ENCODE data around the gene TSPAN32. TPM values are rescaled to one million over a fixed set of nuclear protein-coding genes. Genes with fewer than 3 reads are reported as not detected.
"Not testable (repeated sequence)": the region's sequence is repeated elsewhere in the genome, so short reads cannot be mapped to it uniquely, and the experiment has no call there.

TSPAN32 gene
- total RNA-seq, 2 donors from 2014 or later, result 0.40 to 0.62 TPM

DNA sequence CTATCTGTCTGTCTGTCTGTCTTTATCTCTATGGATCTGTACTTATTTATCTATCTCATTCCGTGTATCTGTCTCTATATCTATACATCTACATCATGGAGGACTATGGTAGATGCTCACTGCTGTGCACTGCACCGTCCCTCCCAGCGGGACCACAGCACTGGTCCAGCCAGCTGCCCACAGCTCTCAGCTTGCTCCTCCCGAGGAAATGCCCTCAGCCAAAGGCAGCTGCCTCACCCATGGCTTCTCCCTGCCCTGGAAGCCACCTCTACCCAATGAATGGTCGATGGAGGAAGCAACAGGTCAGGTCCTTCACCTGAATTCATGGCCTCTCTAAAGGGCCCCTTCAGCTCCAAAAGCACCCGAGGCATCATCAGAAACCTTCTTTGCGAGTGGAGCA is 60.6 kb downstream of the TSPAN32 start:
- no peaks in the 10 kb centered on the region for H3K9me3 ChIP-seq
- intact Hi-C loops (cut with DNase I), result no loop called here
- H3K9ac ChIP-seq (ENCODE audit: low read depth in 2 of 2, low read length in 2 of 2), result no peak overlapping the region
- H3K4me3 ChIP-seq, result no peak overlapping the region
- H3K27ac ChIP-seq, result no peak overlapping the region
- DNase-seq, result no peak
- no peaks in the 10 kb centered on the region for H3K4me1 ChIP-seq
- no peaks in the 10 kb centered on the region for H3K36me3 ChIP-seq
- no peaks in the 10 kb centered on the region for H3K27me3 ChIP-seq
- TF ChIP-seq, protein P1, sequence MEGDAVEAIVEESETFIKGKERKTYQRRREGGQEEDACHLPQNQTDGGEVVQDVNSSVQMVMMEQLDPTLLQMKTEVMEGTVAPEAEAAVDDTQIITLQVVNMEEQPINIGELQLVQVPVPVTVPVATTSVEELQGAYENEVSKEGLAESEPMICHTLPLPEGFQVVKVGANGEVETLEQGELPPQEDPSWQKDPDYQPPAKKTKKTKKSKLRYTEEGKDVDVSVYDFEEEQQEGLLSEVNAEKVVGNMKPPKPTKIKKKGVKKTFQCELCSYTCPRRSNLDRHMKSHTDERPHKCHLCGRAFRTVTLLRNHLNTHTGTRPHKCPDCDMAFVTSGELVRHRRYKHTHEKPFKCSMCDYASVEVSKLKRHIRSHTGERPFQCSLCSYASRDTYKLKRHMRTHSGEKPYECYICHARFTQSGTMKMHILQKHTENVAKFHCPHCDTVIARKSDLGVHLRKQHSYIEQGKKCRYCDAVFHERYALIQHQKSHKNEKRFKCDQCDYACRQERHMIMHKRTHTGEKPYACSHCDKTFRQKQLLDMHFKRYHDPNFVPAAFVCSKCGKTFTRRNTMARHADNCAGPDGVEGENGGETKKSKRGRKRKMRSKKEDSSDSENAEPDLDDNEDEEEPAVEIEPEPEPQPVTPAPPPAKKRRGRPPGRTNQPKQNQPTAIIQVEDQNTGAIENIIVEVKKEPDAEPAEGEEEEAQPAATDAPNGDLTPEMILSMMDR (IDR thresholded peaks at IDR 0.05), result no peak

GRCh38 chr11:2363130-2363529 is 61.3 kb downstream of the TSPAN32 start:
- H3K9me3 ChIP-seq, result no peaks in the 10 kb centered on the region
- no peak overlapping the region for H3K9ac ChIP-seq (ENCODE audit: low read depth in 2 of 2, low read length in 2 of 2)
- no peak overlapping the region for H3K27ac ChIP-seq
- no peaks in the 10 kb centered on the region for H3K4me1 ChIP-seq
- no peaks in the 10 kb centered on the region for H3K36me3 ChIP-seq
- intact Hi-C loops (cut with DNase I), result no loop called here
- H3K27me3 ChIP-seq, result no peaks in the 10 kb centered on the region
- H3K4me3 ChIP-seq, result no peak overlapping the region
- TF ChIP-seq, protein P1 (IDR thresholded peaks at IDR 0.05), result no peak
- no peak for DNase-seq

GRCh38 chr11:2363577-2364370 is 62.0 kb downstream of the TSPAN32 start:
- Histone ChIP-seq H3K27me3 (no peaks in the 10 kb centered on the region), H3K9me3 (no peaks in the 10 kb centered on the region), H3K27ac (no peak overlapping the region), H3K9ac (ENCODE audit: low read depth in 2 of 2, low read length in 2 of 2) (no peak overlapping the region), H3K4me1 (no peaks in the 10 kb centered on the region), H3K36me3 (no peaks in the 10 kb centered on the region), H3K4me3 (no peak overlapping the region)
- DNase-seq, result no peak
- intact Hi-C loops (cut with DNase I), result no loop called here
- TF ChIP-seq, protein P1 (IDR thresholded peaks at IDR 0.05), result no peak

DNA sequence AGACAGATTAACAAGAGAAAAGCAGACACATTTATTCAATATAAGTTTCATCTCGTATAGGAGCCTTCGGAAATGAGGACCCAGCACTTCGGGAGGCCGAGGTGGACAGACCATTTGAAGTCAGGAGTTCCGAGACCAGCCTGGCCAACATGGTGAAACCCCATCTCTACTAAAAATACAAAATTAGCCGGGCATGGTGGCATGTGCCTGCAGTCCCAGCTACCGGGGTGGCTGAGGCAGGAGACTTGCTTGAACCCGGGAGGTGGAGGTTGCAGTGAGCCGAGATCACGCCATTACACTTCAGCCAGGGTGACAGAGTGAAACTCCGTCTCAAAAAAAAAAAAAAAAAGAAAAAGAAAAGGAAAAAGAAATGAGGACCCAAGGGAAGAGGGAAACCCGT is 62.6 kb downstream of the TSPAN32 start:
- H3K9me3 ChIP-seq; H3K27me3 ChIP-seq; H3K27ac ChIP-seq; intact Hi-C loops (cut with DNase I); H3K36me3 ChIP-seq; DNase-seq; H3K4me1 ChIP-seq; H3K9ac ChIP-seq (ENCODE audit: low read depth in 2 of 2, low read length in 2 of 2); H3K4me3 ChIP-seq: not testable (repeated sequence)

DNA sequence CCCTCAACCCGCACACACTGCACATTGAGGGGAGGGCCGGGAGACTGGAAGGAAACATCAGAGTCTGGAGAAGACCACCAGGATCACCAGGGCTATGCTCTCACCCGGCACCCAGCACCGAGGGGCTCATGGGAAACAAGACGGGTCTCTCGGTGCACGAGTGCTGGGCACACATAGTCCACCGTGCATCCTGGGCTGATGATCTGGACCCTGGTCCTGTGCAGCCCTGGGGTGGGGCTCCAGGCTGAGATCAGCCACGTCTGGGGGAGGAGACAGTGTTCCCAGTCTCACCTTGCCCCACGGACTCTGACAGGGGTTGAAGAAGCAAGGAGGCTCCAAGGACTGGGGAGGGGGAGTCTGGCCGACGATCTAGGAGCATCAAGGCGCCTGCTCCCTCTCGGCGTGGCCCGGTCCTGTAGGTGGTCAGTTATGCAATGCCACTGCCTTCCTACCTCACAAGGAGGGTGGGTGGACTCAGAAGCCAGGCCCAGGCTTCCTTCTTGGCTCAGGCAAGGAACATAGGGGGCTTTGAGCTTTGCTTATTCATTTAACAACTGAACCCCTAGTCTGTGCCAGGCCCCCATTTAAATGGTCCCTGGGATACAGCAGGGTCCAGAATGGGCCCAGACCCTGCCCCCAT is 63.9 kb downstream of the TSPAN32 start:
- Histone ChIP-seq H3K9ac (ENCODE audit: low read depth in 2 of 2, low read length in 2 of 2) (no peak overlapping the region), H3K27me3 (no peaks in the 10 kb centered on the region), H3K4me1 (no peaks in the 10 kb centered on the region), H3K9me3 (no peaks in the 10 kb centered on the region), H3K27ac (no peak overlapping the region), H3K36me3 (no peaks in the 10 kb centered on the region), H3K4me3 (no peak overlapping the region)
- DNase-seq, result no peak
- TF ChIP-seq, protein P1 (IDR thresholded peaks at IDR 0.05), result no peak
- intact Hi-C loops (cut with DNase I), result no loop called here

- H3K27me3 ChIP-seq, result no peaks in the 10 kb centered on the region
- DNase-seq, result no peak
- TF ChIP-seq, protein P1 (IDR thresholded peaks at IDR 0.05), result no peak
- no peak overlapping the region for H3K4me3 ChIP-seq
- no peaks in the 10 kb centered on the region for H3K9me3 ChIP-seq
- no peak overlapping the region for H3K27ac ChIP-seq
- H3K4me1 ChIP-seq, result no peaks in the 10 kb centered on the region
- intact Hi-C loops (cut with DNase I), result no loop called here
- H3K9ac ChIP-seq (ENCODE audit: low read depth in 2 of 2, low read length in 2 of 2), result no peak overlapping the region
- no peaks in the 10 kb centered on the region for H3K36me3 ChIP-seq
Observed at GRCh38 chr11:2366276-2366675, 64.5 kb downstream of the TSPAN32 start.
